ENCODE results near the gene NUP93. TPM values are rescaled to one million over a fixed set of nuclear protein-coding genes. Genes with fewer than 3 reads are reported as not detected.
A peak's percentile ranks its signal among the peaks of the same experiment; 100 is the strongest.

Gene NUP93
- total RNA-seq, 4 donors from 2014 or later, result 27.3 to 195 (median 31.4) TPM

DNA sequence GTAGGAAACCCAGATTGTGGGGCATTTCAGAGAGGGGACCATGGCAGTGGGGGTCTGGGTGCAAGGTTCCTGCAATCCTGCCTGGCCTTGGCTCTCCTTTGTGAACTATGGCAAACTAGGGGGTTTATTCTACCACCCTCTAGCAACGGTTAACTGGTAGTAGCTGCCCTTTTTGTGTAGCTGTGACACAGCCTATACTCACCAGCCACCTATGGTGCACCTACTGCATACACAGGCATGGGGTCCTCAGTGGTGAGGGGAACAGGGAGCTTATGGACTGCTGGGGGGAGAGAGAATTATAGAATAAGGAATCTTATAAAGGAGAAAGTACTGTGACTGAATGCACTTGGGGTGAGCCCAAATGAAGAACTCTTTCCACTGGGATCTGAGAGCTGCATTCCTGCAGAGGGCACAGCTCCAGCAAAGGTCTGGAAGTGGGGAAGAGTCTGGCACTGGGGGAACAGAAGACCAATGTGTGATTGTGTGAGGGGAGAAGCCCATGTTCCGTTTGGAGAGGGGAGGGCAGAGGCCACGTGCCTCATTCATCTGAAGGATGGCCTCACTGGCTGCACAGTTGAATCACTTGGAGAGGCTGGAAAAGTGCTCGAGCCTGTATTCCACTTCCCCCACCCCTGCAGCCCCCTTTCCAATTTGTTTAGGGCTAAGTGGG is 45.5 kb upstream of the NUP93 start:
- H3K4me1 ChIP-seq, result peaks cover 0 to 17% (median 8%) of the 10 kb centered on the region in 4 donors
- H3K4me3 ChIP-seq, result peak overlapping the region in 1 of 4 donors; percentile 69

DNA sequence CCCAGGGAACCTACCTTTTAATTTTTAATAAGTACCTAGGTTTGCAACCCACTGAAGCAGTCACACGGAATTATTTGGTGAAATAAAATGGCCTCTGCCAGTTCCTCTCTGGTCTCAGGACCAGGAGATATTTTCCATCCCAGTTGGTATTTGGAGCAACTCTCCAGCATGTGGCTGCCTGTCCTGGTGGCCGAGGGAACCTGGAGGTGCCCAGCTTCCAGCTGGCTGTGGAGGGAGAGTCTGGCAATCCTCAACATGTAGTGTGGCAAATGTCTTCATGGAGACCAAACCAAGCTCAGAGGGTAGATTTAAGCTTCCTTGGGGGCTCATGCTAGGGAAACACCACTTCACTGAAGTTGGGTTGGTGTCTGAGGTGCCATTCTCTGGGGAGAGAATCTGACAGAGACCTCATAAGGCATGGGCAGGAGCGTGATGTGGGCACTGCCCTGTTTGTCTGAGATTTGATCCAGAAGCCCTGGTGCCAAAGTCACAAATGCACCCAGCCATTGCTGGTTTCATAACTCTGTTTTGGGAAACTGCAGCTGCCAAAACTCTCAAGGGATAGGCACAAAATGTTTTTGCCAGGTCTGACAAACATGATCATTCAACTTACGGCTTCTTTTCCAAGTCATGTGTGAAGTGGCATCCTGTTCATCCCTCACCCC is 44.9 kb upstream of the NUP93 start:
- Histone ChIP-seq H3K27me3 (no peaks in the 10 kb centered on the region), H3K4me3 (no peak overlapping the region), H3K4me1 (peaks cover 0 to 17% (median 8%) of the 10 kb centered on the region in 4 donors), H3K9me3 (peaks cover 0 to 3% (median 0%) of the 10 kb centered on the region in 4 donors), H3K36me3 (no peaks in the 10 kb centered on the region), H3K27ac (peak overlapping the region in 1 of 4 donors; percentile 13)
- no peak for DNase-seq
- TF ChIP-seq, protein P1, sequence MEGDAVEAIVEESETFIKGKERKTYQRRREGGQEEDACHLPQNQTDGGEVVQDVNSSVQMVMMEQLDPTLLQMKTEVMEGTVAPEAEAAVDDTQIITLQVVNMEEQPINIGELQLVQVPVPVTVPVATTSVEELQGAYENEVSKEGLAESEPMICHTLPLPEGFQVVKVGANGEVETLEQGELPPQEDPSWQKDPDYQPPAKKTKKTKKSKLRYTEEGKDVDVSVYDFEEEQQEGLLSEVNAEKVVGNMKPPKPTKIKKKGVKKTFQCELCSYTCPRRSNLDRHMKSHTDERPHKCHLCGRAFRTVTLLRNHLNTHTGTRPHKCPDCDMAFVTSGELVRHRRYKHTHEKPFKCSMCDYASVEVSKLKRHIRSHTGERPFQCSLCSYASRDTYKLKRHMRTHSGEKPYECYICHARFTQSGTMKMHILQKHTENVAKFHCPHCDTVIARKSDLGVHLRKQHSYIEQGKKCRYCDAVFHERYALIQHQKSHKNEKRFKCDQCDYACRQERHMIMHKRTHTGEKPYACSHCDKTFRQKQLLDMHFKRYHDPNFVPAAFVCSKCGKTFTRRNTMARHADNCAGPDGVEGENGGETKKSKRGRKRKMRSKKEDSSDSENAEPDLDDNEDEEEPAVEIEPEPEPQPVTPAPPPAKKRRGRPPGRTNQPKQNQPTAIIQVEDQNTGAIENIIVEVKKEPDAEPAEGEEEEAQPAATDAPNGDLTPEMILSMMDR (IDR thresholded peaks at IDR 0.05), result no peak
- TF ChIP-seq POLR2A (IDR thresholded peaks at IDR 0.05), result no peak

More for the DNA sequence above, 45.5 kb upstream of the NUP93 start:
- DNase-seq, result no peak
- H3K9me3 ChIP-seq, result peaks cover 0 to 3% (median 0%) of the 10 kb centered on the region in 4 donors
- H3K27me3 ChIP-seq, result no peaks in the 10 kb centered on the region
- H3K27ac ChIP-seq, result peak overlapping the region in 1 of 4 donors; percentile 13
- TF ChIP-seq, protein P1 (IDR thresholded peaks at IDR 0.05), result no peak
- no peak for TF ChIP-seq POLR2A (IDR thresholded peaks at IDR 0.05)
- H3K36me3 ChIP-seq, result no peaks in the 10 kb centered on the region

DNA sequence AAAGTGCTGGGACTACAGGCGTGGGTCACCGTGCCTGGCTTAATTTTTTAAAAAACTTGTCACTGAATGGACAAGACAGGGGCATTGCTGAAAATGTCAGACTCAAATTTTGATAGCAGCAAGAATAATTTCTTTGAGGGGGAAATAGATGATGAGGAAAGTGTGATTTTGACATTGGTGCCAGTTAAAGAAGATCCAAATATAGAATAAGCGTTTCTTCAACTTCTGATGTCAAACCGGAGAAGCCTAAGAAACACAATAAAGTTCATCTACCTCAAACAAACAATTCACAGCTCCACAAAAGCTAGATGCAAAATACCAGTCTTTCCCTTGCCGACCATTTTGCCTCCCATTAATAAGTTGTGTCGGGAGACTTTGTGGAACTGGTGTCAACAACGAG is 43.2 kb upstream of the NUP93 start:
- Histone ChIP-seq H3K27me3 (no peaks in the 10 kb centered on the region), H3K27ac (no peak overlapping the region), H3K4me3 (no peak overlapping the region), H3K36me3 (no peaks in the 10 kb centered on the region), H3K9me3 (peaks cover 0 to 3% (median 0%) of the 10 kb centered on the region in 4 donors), H3K4me1 (peaks cover 0 to 13% (median 7%) of the 10 kb centered on the region in 4 donors)
- no peak for TF ChIP-seq POLR2A (IDR thresholded peaks at IDR 0.05)
- TF ChIP-seq, protein P1 (IDR thresholded peaks at IDR 0.05), result no peak
- DNase-seq, result no peak

DNA sequence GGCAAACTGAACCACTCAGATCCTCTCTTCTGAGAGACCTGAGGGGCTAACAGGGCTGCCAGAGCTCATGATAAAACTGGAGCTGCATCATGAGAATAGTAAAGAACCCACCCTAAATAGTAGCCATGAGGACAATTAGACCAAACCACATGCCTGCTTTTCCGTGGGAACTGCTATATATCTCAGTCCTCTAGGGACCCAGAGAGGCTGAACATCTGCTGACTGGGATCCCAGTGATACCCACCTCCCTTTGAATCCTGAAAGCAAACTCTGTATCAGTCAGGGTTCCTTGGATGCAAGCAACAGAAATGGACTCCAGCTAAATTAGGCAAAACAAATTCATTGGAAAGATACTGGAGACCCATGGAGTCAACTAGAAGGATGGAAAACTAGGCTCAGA is 41.2 kb upstream of the NUP93 start:
- H3K27ac ChIP-seq, result no peak overlapping the region

DNA sequence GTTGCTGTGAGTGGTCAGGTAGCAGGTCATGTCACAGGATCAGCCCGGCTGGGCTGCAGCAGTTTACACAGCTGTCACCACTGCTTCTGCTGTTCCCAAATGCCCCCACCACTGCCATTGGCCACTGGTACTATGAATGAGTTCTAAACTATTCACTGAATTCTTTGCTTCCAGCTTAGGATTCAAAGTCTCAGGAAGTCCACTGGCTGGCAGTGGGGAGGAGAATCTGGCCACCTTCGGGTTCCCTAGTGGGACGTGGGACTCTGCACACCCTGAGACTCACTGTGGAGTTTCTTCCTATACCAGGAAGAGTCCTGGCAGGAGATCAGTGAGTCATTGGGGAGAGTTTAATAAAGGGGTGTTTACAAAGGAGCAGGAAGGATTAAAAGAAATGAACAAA is 40.8 kb upstream of the NUP93 start:
- H3K4me3 ChIP-seq, result no peak overlapping the region
- no peak for DNase-seq
- no peaks in the 10 kb centered on the region for H3K36me3 ChIP-seq
- peaks cover 0 to 3% (median 0%) of the 10 kb centered on the region in 4 donors for H3K9me3 ChIP-seq
- H3K27me3 ChIP-seq, result no peaks in the 10 kb centered on the region
- TF ChIP-seq POLR2A (IDR thresholded peaks at IDR 0.05), result no peak
- TF ChIP-seq, protein P1 (IDR thresholded peaks at IDR 0.05), result no peak
- H3K27ac ChIP-seq, result no peak overlapping the region
- H3K4me1 ChIP-seq, result no peaks in the 10 kb centered on the region

More for the DNA sequence above, 41.2 kb upstream of the NUP93 start:
- peaks cover 0 to 3% (median 0%) of the 10 kb centered on the region in 4 donors for H3K9me3 ChIP-seq
- TF ChIP-seq, protein P1 (IDR thresholded peaks at IDR 0.05), result no peak
- no peak for TF ChIP-seq POLR2A (IDR thresholded peaks at IDR 0.05)
- H3K4me1 ChIP-seq, result peaks cover 0 to 2% (median 0%) of the 10 kb centered on the region in 4 donors
- H3K27me3 ChIP-seq, result no peaks in the 10 kb centered on the region
- DNase-seq, result no peak
- H3K36me3 ChIP-seq, result no peaks in the 10 kb centered on the region
- H3K4me3 ChIP-seq, result no peak overlapping the region
